ENCODE results near the gene PRODH.
"Not testable (repeated sequence)": the region's sequence is repeated elsewhere in the genome, so short reads cannot be mapped to it uniquely, and the experiment has no call there.

DNA sequence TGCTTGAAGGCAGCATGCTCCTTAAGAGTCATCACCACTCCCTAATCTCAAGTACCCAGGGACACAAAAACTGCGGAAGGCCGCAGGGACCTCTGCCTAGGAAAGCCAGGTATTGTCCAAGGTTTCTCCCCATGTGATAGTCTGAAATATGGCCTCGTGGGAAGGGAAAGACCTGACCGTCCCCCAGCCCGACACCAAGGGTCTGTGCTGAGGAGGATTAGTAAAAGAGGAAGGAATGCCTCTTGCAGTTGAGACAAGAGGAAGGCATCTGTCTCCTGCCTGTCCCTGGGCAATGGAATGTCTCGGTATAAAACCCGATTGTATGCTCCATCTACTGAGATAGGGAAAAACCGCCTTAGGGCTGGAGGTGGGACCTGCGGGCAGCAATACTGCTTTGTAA, 11.0 kb upstream of the PRODH start:
- not testable (repeated sequence) for TF ChIP-seq TAF1 (IDR thresholded peaks at IDR 0.05; ENCODE audit: borderline replicate concordance, low read depth, low read length); POLR2AphosphoS5 (IDR thresholded peaks at IDR 0.05; ENCODE audit: low read depth, low read length); POLR2A (IDR thresholded peaks at IDR 0.05; ENCODE audit: low read depth, low read length)

All from GM12892 (cell line).